ENCODE results near the gene UNC5B. TPM values are rescaled to one million over a fixed set of nuclear protein-coding genes. Genes with fewer than 3 reads are reported as not detected.

The UNC5B gene
- total and polyA plus RNA-seq, 7 donors = 1.4 to 12.7 (median 1.8) TPM

GRCh38 chr10:71297343-71297742 is 85.0 kb downstream of the UNC5B start:
- no peak overlapping the region for H3K4me3 ChIP-seq
- no peaks in the 10 kb centered on the region for H3K36me3 ChIP-seq
- intact Hi-C loops (cut with DNase I) = no loop called here
- H3K4me1 ChIP-seq = no peaks in the 10 kb centered on the region
- DNase-seq = no peak
- TF ChIP-seq POLR2A (IDR thresholded peaks at IDR 0.05) = no peak
- TF ChIP-seq POLR2AphosphoS5 (IDR thresholded peaks at IDR 0.05) = no peak
- no peak for TF ChIP-seq CTCF (IDR thresholded peaks at IDR 0.05)
- no peak for TF ChIP-seq EP300 (IDR thresholded peaks at IDR 0.05)
- no peaks in the 10 kb centered on the region for H3K9me3 ChIP-seq
- H3K27ac ChIP-seq = no peak overlapping the region
- whole genome bisulfite sequencing, 2 donors = 90 to 91% methylated on average over 3 of the region's 3 CpGs
- H3K27me3 ChIP-seq = no peaks in the 10 kb centered on the region

- intact Hi-C loops (cut with DNase I) = no loop called here
- TF ChIP-seq CTCF (IDR thresholded peaks at IDR 0.05) = no peak
- TF ChIP-seq POLR2A (IDR thresholded peaks at IDR 0.05) = no peak
- TF ChIP-seq EP300 (IDR thresholded peaks at IDR 0.05) = no peak
- no peak for TF ChIP-seq POLR2AphosphoS5 (IDR thresholded peaks at IDR 0.05)
Measured at GRCh38 chr10:71299071-71299785, 86.9 kb downstream of the UNC5B start.

GRCh38 chr10:71300555-71301370 is 88.4 kb downstream of the UNC5B start:
- Histone ChIP-seq H3K27me3 (no peaks in the 10 kb centered on the region), H3K36me3 (no peaks in the 10 kb centered on the region), H3K27ac (no peak overlapping the region), H3K4me3 (no peak overlapping the region), H3K9me3 (no peaks in the 10 kb centered on the region), H3K4me1 (no peaks in the 10 kb centered on the region)
- intact Hi-C loops (cut with DNase I) = no loop called here
- WGBS, 2 donors = 88 to 91% methylated on average over 16 of the region's 16 CpGs
- no peak for DNase-seq
- no peak for TF ChIP-seq EP300 (IDR thresholded peaks at IDR 0.05)
- no peak for TF ChIP-seq POLR2AphosphoS5 (IDR thresholded peaks at IDR 0.05)
- no peak for TF ChIP-seq CTCF (IDR thresholded peaks at IDR 0.05)
- TF ChIP-seq POLR2A (IDR thresholded peaks at IDR 0.05) = no peak

More at GRCh38 chr10:71299071-71299785, 86.9 kb downstream of the UNC5B start:
- Histone ChIP-seq H3K4me1 (no peaks in the 10 kb centered on the region), H3K36me3 (no peaks in the 10 kb centered on the region), H3K27me3 (no peaks in the 10 kb centered on the region), H3K27ac (no peak overlapping the region), H3K4me3 (no peak overlapping the region), H3K9me3 (no peaks in the 10 kb centered on the region)
- no peak for DNase-seq
- WGBS, 2 donors = 74 to 82% methylated on average over 14 of the region's 14 CpGs

- DNase-seq = no peak
- TF ChIP-seq POLR2AphosphoS5 (IDR thresholded peaks at IDR 0.05) (no peak), CTCF (IDR thresholded peaks at IDR 0.05) (no peak), EP300 (IDR thresholded peaks at IDR 0.05) (no peak), POLR2A (IDR thresholded peaks at IDR 0.05) (no peak)
- Histone ChIP-seq H3K36me3 (no peaks in the 10 kb centered on the region), H3K27me3 (no peaks in the 10 kb centered on the region), H3K27ac (no peak overlapping the region), H3K4me3 (no peak overlapping the region), H3K9me3 (no peaks in the 10 kb centered on the region), H3K4me1 (no peaks in the 10 kb centered on the region)
- intact Hi-C loops (cut with DNase I) = no loop called here
- WGBS, 2 donors = 88 to 91% methylated on average over 12 of the region's 12 CpGs
Measured at GRCh38 chr10:71301371-71301916, 89.1 kb downstream of the UNC5B start.

All from sigmoid colon (tissue), 7 donors.